Measurements from ENCODE around the gene DYSF.

DNA sequence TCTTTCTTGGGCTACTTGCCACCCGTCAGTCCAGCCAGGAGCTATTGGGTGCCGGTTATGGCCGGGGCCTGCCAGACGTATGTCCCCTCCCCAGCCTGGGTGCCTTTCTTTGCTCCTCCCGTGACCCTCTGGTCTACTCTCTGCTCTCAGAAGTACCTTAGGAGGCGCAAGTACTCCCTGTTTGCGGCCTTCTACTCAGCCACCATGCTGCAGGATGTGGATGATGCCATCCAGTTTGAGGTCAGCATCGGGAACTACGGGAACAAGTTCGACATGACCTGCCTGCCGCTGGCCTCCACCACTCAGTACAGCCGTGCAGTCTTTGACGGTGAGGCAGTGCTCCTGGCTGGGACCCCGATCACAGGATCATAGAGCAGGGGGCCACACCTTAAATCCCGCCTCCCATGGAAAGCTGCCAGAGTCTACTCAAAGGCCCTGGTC, 99.5 kb downstream of the DYSF start:
- no peak for TF ChIP-seq CTCF (IDR thresholded peaks at IDR 0.05; ENCODE audit: low read depth, low read length, poor library complexity, severe bottlenecking)
- TF ChIP-seq EZH2phosphoT487 (IDR thresholded peaks at IDR 0.05; ENCODE audit: borderline replicate concordance, low read length) = no peak
